GM12878 (cell line): ENCODE measurements around the gene ACTBL2. TPM values are rescaled to one million over a fixed set of nuclear protein-coding genes. Genes with fewer than 3 reads are reported as not detected.

ENCODE experiments used
- ATAC-seq: fragments of 200-7000 bp; cut with Tn5 transposase; 3 replicates; pipeline ENCODE4 v1.9.1; 2020; ENCODE audit warnings: mild to moderate bottlenecking, moderate library complexity
- BruUV-seq: library from RNA; stranded (reverse); fragments of 400-500 nt; replicated peaks from 2 replicates; lab custom pipeline; 2021; lab: Mats Ljungman, UMichigan
- CTCF ChIA-PET: fragments of 300-600 bp; sonication (Branson Sonifier 250); formaldehyde crosslinking; extraction: SDS; loops from one replicate; lab custom pipeline; 2021; ENCODE audit warnings: inconsistent platforms; lab: Yijun Ruan, JAX
- POLR2A ChIA-PET: fragments of 350-600 bp; formaldehyde crosslinking; extraction: SDS; loops from one replicate; lab custom pipeline; 2021; ENCODE audit warnings: inconsistent platforms; lab: Charles Lee
- RAD21 ChIA-PET: fragments of 300-600 bp; sonication (Branson Sonifier 250); formaldehyde crosslinking; loops from one replicate; lab custom pipeline; 2023; ENCODE audit warnings: antibody characterized with exemption; ENCODE audit not compliant: unreplicated experiment; lab: Charles Lee
- SMC1A ChIA-PET: fragments of 300-600 bp; sonication (Branson Sonifier 250); formaldehyde crosslinking; loops from one replicate; lab custom pipeline; 2023; ENCODE audit not compliant: unreplicated experiment, uncharacterized antibody; lab: Charles Lee
- DNase-seq: peaks from one replicate; pipeline ENCODE4 v3.0.0-alpha.2; 2011; ENCODE audit warnings: low read depth, low spot score
- FAIRE-seq: peaks from 3 replicates; lab custom pipeline; 2011; peaks lifted over from hg19 to GRCh38; lab: Jason Lieb, UNC
- H2AFZ ChIP-seq: 2 replicates; pipeline ENCODE4 v1.6.0; 2011; ENCODE audit warnings: low read depth, low read length, control low read depth; ENCODE audit not compliant: control insufficient read depth
- H3K27ac ChIP-seq: 2 replicates; pipeline ENCODE4 v1.5.1; 2011; ENCODE audit warnings: control low read depth; ENCODE audit not compliant: control insufficient read depth, insufficient read depth
- H3K27me3 ChIP-seq, 2 experiments: replicated peaks in 1 of 2; 2 replicates each; pipeline versions ENCODE4 v1.6.0 to v1.6.1; 2011; ENCODE audit warnings: low read length in 1 of 2; ENCODE audit not compliant: control insufficient read depth in 2 of 2, insufficient read depth in 2 of 2
- H3K36me3 ChIP-seq, 2 experiments: 2 replicates each; pipeline ENCODE4 v1.5.1; 2011; ENCODE audit warnings: low read length in 1 of 2; ENCODE audit not compliant: control insufficient read depth in 2 of 2, insufficient read depth in 2 of 2
- H3K4me1 ChIP-seq: 2 replicates; pipeline ENCODE4 v1.6.1; 2011; ENCODE audit warnings: mild to moderate bottlenecking, low read length, moderate library complexity, mixed read lengths; ENCODE audit not compliant: control insufficient read depth, insufficient read depth
- H3K4me2 ChIP-seq: 2 replicates; pipeline ENCODE4 v1.6.0; 2011; ENCODE audit warnings: control low read depth; ENCODE audit not compliant: control insufficient read depth, insufficient read depth
- H3K4me3 ChIP-seq: fragments of 200-600 bp; sonication (generic); 2 replicates; pipeline ENCODE4 v1.5.1; 2016
- H3K79me2 ChIP-seq: 2 replicates; pipeline ENCODE4 v1.6.0; 2011; ENCODE audit warnings: low read length; ENCODE audit not compliant: control insufficient read depth, insufficient read depth
- H3K9ac ChIP-seq: 2 replicates; pipeline ENCODE4 v1.8.0; 2011; ENCODE audit warnings: low read length, control low read depth, mixed read lengths; ENCODE audit not compliant: control insufficient read depth, insufficient read depth
- H3K9me3 ChIP-seq: replicated peaks from 3 replicates; pipeline ENCODE4 v1.5.1; 2011; ENCODE audit warnings: mild to moderate bottlenecking, low read length; ENCODE audit not compliant: control insufficient read depth, insufficient read depth
- H4K20me1 ChIP-seq: 2 replicates; pipeline ENCODE4 v1.6.0; 2011; ENCODE audit not compliant: control insufficient read depth, insufficient read depth
- BACH1 ChIP-seq: fragments of 450-650 bp; IDR thresholded peaks from 2 replicates; pipeline ENCODE4 v1.6.1; 2017; ENCODE audit warnings: mild to moderate bottlenecking, borderline replicate concordance
- NR2C2 ChIP-seq: IDR thresholded peaks from 2 replicates; pipeline ENCODE4 v1.6.1; 2011; ENCODE audit warnings: borderline replicate concordance, low read depth; ENCODE audit not compliant: control insufficient read depth, insufficient read length
- WGBS: methylation state at CpG from one replicate; pipeline ENCODE4 v1.1.6; 2016; ENCODE audit warnings: low lambda C conversion rate; ENCODE audit not compliant: insufficient replicate concordance, insufficient coverage; ENCODE audit errors: missing lambda C conversion rate; 5-methylcytosine and 5-hydroxymethylcytosine counted together
- in situ Hi-C: fragments of 300-500 bp; cut with MboI; formaldehyde crosslinking; loops from 9 replicates; pipeline ENCODE4 v1.14.3; 2018; ENCODE audit warnings: mixed read lengths
- intact Hi-C: fragments of 100-400 bp; cut with micrococcal nuclease; formaldehyde crosslinking; loops from one replicate; pipeline ENCODE4 v1.14.2; 2022; ENCODE audit not compliant: unreplicated experiment
- polyA plus RNA-seq, 11 experiments: library from polyadenylated mRNA; depleted of rRNA in 4 of 11; unstranded in 6 of 11; stranded (reverse) in 5 of 11; fragments of >200 nt; fragmentation: Nextera tagmentation in 4 of 11; fragmentation: Illumina TruSeq in 1 of 11; extraction: Ambion mirVana in 4 of 11; extraction: Trizol in 1 of 11; gene quantifications; 1 replicate in 1 of 11; 2 replicates in 10 of 11; pipeline versions ENCODE4 v1.2.1 to v1.2.3, GENCODE V29; 2011 to 2016; ENCODE audit warnings: inconsistent platforms in 2 of 11, missing spikeins in 2 of 11, low read depth in 1 of 11
- total RNA-seq, 4 experiments: library from RNA; depleted of rRNA in 3 of 4; stranded (reverse); fragments of >200 nt in 3 of 4; fragmentation: Illumina TruSeq in 1 of 4; extraction: Trizol in 1 of 4; gene quantifications; 2 replicates each; pipeline versions ENCODE4 v1.2.1 to v1.2.3, GENCODE V29; 2013 to 2021
- TF ChIP-seq, protein P1 (sequence below), 3 experiments: IDR thresholded peaks in 2 of 3; conservative IDR thresholded peaks in 1 of 3; 2 replicates each; pipeline ENCODE4 v1.5.1; 2011; ENCODE audit warnings: low read depth in 3 of 3, low read length in 3 of 3, mild to moderate bottlenecking in 3 of 3, control low read depth in 2 of 3, moderate library complexity in 2 of 3, inconsistent platforms in 1 of 3, mixed read lengths in 1 of 3; ENCODE audit not compliant: control insufficient read depth in 2 of 3, insufficient read depth in 1 of 3; ENCODE audit errors: extremely low read depth in 1 of 3

The ACTBL2 gene
- total and polyA plus RNA-seq, 10 of the 15 experiments (the other 5 are each of a cell fraction or from before 2014, with no cell fraction given) = 0.04 to 0.06 (median 0.04) TPM; not detected in 7

DNA sequence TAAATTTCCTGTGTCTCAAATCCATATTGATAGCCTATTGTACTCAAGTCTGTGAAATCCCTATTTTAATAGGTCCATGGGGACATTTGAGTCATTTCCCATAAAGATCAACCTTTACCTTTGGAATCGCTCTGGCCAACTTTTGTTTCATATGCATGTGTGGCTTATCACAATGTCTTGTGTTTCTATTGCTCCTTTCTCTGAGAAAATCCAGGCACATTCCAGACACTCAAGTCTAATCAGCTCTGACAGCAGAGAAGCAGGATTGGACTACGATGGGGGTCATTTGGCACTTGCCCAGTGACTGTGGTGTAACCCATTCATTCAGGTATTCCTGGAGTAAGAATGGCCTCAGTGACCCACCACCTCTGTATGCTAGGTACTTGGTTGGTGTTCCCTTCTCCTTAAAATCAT is 48.4 kb downstream of the ACTBL2 start (continued):
- no peak for TF ChIP-seq NR2C2

DNA sequence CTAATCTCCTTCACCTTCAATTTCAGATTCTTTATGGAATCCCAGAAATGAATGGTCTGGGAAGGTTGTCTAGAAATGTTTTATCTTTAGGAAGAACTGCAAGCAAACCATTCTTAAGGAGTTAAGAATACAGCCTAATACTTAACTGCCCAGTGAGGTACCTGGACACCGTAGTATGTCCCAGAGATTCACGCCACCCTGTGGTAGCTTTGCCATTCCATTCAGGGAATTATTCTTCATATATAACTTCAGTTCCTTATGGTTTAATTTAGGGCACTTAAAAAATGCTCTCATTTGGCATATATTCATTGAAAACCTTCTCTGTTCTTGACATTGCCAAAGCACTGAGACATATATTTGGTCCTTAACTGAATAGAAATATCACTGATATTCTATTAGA is 49.7 kb downstream of the ACTBL2 start:
- BruUV-seq = no TSS peak

More for the DNA sequence above, 49.7 kb downstream of the ACTBL2 start:
- TF ChIP-seq BACH1 = no peak
- TF ChIP-seq, protein P1, sequence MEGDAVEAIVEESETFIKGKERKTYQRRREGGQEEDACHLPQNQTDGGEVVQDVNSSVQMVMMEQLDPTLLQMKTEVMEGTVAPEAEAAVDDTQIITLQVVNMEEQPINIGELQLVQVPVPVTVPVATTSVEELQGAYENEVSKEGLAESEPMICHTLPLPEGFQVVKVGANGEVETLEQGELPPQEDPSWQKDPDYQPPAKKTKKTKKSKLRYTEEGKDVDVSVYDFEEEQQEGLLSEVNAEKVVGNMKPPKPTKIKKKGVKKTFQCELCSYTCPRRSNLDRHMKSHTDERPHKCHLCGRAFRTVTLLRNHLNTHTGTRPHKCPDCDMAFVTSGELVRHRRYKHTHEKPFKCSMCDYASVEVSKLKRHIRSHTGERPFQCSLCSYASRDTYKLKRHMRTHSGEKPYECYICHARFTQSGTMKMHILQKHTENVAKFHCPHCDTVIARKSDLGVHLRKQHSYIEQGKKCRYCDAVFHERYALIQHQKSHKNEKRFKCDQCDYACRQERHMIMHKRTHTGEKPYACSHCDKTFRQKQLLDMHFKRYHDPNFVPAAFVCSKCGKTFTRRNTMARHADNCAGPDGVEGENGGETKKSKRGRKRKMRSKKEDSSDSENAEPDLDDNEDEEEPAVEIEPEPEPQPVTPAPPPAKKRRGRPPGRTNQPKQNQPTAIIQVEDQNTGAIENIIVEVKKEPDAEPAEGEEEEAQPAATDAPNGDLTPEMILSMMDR (IDR thresholded peaks at IDR 0.05 in 2 of 3, conservative IDR thresholded peaks at IDR 0.05 in 1 of 3; ENCODE audit: control insufficient read depth in 2 of 3, extremely low read depth in 1 of 3, insufficient read depth in 1 of 3, low read depth in 3 of 3, low read length in 3 of 3) = peak in 2 of 3 experiments; percentile 7 to 22; a peak in 1 of 6 replicates
- DNase-seq (no peak), FAIRE-seq (no peak), ATAC-seq (no peak)
- H3K4me3 ChIP-seq = no peak overlapping the region
- SMC1A ChIA-PET = no interaction called here
- no peaks in the 10 kb centered on the region for H3K9me3 ChIP-seq
- no peaks in the 10 kb centered on the region for H3K4me1 ChIP-seq
- H3K4me2 ChIP-seq = no peak overlapping the region
- H2AFZ ChIP-seq = no peak overlapping the region
- CTCF ChIA-PET = interaction anchor here (0.5 to 2.3 kb wide), 3 partner anchors 14 to 135 kb away, joined by 3 to 11 read pairs (median 5); no protein-coding TSS in a partner anchor
- RAD21 ChIA-PET = no interaction called here
- intact Hi-C loops (loop anchor here (2.0 to 10.0 kb wide), 2 partner anchors 62 to 134 kb away; no protein-coding TSS in a partner anchor), in situ Hi-C loops (no loop called here)
- H3K79me2 ChIP-seq = no peaks in the 10 kb centered on the region
- H3K36me3 ChIP-seq = no peaks in the 10 kb centered on the region
- 0 out of 4 replicates have a peak, but pooled peaks cover 1 to 5% of the 10 kb centered on the region in 2 experiments for H3K27me3 ChIP-seq
- H3K9ac ChIP-seq = no peak overlapping the region
- H4K20me1 ChIP-seq = no peaks in the 10 kb centered on the region
- H3K27ac ChIP-seq = no peak overlapping the region
- POLR2A ChIA-PET = no interaction called here
- 34% methylated on average over 2 of the region's 2 CpGs for WGBS
